BLaER1 (cell line): ENCODE measurements around the gene FOXP1.

Experiments
- H3K27ac ChIP-seq: shearing (Covaris generic); formaldehyde crosslinking; 2 replicates; pipeline ENCODE4 v1.8.1; 2022
- H3K27me3 ChIP-seq: shearing (Covaris generic); formaldehyde crosslinking; 2 replicates; pipeline ENCODE4 v1.8.1; 2022
- H3K36me3 ChIP-seq: shearing (Covaris generic); formaldehyde crosslinking; 2 replicates; pipeline ENCODE4 v1.8.1; 2022
- H3K4me1 ChIP-seq: shearing (Covaris generic); formaldehyde crosslinking; 2 replicates; pipeline ENCODE4 v1.8.1; 2022
- H3K4me2 ChIP-seq: shearing (Covaris generic); formaldehyde crosslinking; 2 replicates; pipeline ENCODE4 v1.8.1; 2022
- H3K4me3 ChIP-seq: shearing (Covaris generic); formaldehyde crosslinking; 2 replicates; pipeline ENCODE4 v1.8.1; 2022
- H3K9ac ChIP-seq: shearing (Covaris generic); formaldehyde crosslinking; 2 replicates; pipeline ENCODE4 v1.8.1; 2022
- H3K9me3 ChIP-seq: shearing (Covaris generic); formaldehyde crosslinking; 2 replicates; pipeline ENCODE4 v1.8.1; 2022
- H4K20me1 ChIP-seq: shearing (Covaris generic); formaldehyde crosslinking; 2 replicates; pipeline ENCODE4 v1.8.1; 2022
- Cebpa-rat ChIP-seq: shearing (Covaris generic); IDR thresholded peaks from 2 replicates; pipeline ENCODE4 v1.8.1; 2022

Gene FOXP1

DNA sequence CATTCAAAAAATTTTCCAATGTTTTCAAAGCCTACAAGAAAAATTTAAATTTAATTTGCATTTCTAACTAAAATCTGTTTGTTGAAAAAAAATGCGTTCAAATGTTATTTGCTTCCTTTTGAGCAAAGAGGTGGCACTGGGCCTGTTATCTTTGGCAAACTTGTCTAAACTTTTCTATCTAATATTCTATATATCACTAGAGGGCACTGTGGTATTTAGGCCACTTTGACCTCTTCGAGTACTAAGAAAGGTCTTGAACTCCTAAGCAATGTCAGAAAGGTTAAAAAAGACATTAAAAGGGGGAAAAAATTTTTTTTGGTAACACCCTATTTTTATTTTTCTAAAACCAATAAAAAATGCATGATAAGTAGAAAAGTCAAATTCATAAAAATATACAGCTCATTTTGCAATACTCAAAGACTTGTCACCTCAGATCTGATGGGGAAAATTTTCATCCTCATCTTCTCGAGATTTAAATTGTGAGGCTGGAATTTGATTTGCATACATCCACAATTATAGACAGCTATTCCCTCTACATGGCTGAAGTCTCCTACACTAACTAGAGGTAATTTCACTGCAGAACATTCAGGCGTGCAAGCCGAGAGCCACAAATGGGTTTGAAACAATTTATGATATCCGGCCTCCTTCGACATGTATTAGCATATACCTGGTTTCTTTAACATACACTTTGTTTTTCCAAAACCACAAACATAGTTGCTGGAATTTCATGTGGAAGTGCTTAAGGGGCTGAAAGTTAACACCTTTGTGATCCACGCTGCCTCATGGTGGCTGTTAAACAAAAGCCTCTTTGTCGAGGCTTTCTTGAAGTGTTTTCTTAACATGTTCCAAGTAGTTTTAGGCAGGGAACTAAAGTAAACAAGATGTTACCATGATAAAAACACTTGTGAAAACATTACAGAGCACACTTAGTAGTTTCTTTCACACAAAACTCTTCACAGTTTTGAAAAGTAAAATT, 576.4 kb downstream of the FOXP1 start:
- no peak for TF ChIP-seq Cebpa-rat
- peaks cover 19% of the 10 kb centered on the region for H3K4me1 ChIP-seq
- no peaks in the 10 kb centered on the region for H3K36me3 ChIP-seq
- no peak overlapping the region for H3K27ac ChIP-seq
- H3K27me3 ChIP-seq = no peaks in the 10 kb centered on the region
- H4K20me1 ChIP-seq = no peaks in the 10 kb centered on the region; the same call in 1 of the 2 replicates
- no peaks in the 10 kb centered on the region for H3K9me3 ChIP-seq
- no peak overlapping the region for H3K4me2 ChIP-seq
- H3K9ac ChIP-seq = no peak overlapping the region
- no peak overlapping the region for H3K4me3 ChIP-seq

DNA sequence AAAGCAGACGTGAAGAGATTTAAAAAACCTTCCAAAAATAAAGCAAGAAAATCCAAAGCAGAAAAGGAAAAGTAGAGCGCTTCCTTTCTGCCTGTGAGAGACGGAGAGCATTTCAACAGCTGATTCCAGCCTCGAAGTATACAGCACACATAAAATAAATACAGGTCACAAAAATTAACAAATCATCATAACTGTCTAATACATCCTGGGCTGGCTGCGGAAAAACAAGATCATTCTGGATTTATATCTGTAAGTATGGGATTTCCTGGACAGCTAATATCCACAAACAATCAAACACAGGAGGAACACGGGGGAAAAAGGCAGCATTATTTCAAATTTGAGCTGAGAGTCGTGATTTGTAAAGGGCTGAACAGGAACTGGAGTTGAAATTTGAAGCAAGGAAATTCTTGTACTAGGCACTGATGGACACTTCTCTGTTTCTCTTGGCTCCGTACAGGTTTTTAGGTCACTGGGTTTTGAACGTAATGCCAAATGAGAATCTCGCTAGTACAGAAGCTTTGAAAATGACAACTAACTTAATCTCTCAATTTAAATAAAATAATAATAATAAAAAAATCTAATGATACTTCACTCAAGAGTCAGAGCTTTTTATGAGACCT, 577.7 kb downstream of the FOXP1 start:
- no peaks in the 10 kb centered on the region for H3K27me3 ChIP-seq
- H3K36me3 ChIP-seq = peaks cover 7% of the 10 kb centered on the region
- no peak overlapping the region for H3K4me3 ChIP-seq
- H3K4me1 ChIP-seq = peaks cover 7% of the 10 kb centered on the region
- no peak overlapping the region for H3K9ac ChIP-seq
- H3K9me3 ChIP-seq = no peaks in the 10 kb centered on the region
- no peak overlapping the region for H3K27ac ChIP-seq
- H4K20me1 ChIP-seq = no peaks in the 10 kb centered on the region; the same call in 1 of the 2 replicates
- no peak for TF ChIP-seq Cebpa-rat
- no peak overlapping the region for H3K4me2 ChIP-seq

DNA sequence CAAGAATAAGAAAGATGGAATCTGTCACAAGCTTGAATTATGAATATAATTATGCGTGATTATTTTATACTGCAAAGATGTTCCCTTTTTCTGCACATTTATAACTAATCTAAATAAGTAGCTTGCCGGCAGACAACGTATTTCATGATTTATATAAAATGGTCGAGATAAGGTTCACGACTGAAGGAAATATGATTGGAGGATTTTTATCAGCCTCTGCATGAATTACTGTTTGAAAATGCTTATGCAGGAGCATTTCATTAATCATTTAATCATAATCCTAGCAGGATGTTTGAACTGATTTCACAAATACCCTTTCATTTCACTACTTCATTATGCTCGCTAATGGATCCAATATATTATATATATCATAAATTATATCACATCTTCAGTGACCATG, 580.0 kb downstream of the FOXP1 start:
- Histone ChIP-seq H3K4me2 (no peak overlapping the region), H3K4me1 (peaks cover 2% of the 10 kb centered on the region; the same call in 1 of the 2 replicates), H3K27me3 (no peaks in the 10 kb centered on the region), H3K36me3 (peaks cover 12% of the 10 kb centered on the region), H3K9ac (no peak overlapping the region), H3K4me3 (no peak overlapping the region), H3K9me3 (no peaks in the 10 kb centered on the region), H3K27ac (no peak overlapping the region), H4K20me1 (no peaks in the 10 kb centered on the region; the same call in 1 of the 2 replicates)
- no peak for TF ChIP-seq Cebpa-rat

DNA sequence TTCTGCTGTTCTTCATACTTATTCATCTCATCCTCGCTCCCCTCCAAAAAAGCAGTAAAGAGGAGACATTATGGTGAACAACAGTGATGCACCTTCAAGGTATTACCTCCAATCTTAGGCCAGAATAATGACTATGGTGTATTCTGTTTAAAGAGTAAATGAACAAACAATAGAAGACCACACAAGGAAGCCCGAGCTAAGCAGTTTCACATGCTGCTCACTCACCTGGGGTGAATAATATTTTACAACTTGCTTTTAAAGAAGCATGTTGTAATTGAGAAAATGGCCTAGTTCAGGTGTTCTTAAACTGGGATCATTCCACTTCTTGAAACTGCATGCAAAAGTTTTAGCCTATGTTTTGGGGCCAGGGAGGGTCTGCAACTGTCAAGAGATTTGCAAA, 581.2 kb downstream of the FOXP1 start:
- TF ChIP-seq Cebpa-rat = no peak
- no peaks in the 10 kb centered on the region for H3K4me1 ChIP-seq
- no peaks in the 10 kb centered on the region for H3K27me3 ChIP-seq
- no peak overlapping the region for H3K9ac ChIP-seq
- H3K4me3 ChIP-seq = no peak overlapping the region
- H3K27ac ChIP-seq = no peak overlapping the region
- H3K9me3 ChIP-seq = no peaks in the 10 kb centered on the region
- no peaks in the 10 kb centered on the region; the same call in 1 of the 2 replicates for H4K20me1 ChIP-seq
- no peak overlapping the region for H3K4me2 ChIP-seq
- peaks cover 20% of the 10 kb centered on the region for H3K36me3 ChIP-seq

DNA sequence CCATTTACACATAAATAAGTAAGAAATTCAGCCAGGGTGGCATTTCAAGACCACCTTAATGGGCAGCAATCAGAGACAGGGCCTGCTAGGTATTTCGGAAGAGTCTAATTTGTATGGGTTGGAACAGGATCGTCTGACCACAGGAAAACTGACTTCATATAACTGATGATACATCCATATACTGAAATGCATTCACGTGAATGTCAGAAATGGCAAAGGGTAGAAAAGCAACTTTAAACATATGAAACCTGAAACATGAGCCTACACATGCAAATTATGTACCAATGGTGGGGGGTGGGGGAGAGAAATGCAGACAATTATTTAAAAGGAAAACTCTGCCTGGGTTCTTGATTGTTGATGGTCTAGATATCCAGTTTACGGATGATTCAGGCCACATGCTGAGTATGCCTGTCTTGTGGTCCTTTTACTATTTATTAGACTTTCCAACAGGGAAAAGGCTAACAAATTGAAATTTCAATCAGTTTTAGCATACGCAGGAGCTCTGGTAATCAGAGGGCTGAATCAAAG, 582.2 kb downstream of the FOXP1 start:
- Histone ChIP-seq H4K20me1 (no peaks in the 10 kb centered on the region; the same call in 1 of the 2 replicates), H3K9ac (no peak overlapping the region), H3K4me1 (no peaks in the 10 kb centered on the region), H3K4me2 (no peak overlapping the region), H3K36me3 (peaks cover 27% of the 10 kb centered on the region), H3K27me3 (no peaks in the 10 kb centered on the region), H3K4me3 (no peak overlapping the region), H3K27ac (no peak overlapping the region), H3K9me3 (no peaks in the 10 kb centered on the region)
- TF ChIP-seq Cebpa-rat = no peak

DNA sequence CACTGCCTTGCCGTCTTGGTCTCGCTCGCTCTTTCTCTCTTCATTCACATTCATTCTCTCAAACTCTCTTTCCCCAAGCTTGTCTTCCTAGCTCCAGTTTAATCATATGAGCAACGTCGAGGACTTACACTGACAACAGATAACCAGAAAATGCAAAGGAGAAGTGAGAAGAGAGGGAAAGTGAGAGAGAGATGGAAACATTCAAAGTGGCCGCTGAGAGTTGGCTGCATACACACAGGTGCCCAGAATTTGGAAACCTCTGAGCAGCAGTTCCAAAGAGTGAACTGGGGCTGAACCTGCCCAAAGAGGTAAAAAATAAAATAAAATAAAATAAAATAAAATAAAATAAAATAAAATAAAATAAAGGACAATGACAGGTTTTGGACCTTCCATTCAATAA, 583.0 kb downstream of the FOXP1 start:
- Histone ChIP-seq H3K4me2 (no peak overlapping the region), H3K9ac (no peak overlapping the region)

DNA sequence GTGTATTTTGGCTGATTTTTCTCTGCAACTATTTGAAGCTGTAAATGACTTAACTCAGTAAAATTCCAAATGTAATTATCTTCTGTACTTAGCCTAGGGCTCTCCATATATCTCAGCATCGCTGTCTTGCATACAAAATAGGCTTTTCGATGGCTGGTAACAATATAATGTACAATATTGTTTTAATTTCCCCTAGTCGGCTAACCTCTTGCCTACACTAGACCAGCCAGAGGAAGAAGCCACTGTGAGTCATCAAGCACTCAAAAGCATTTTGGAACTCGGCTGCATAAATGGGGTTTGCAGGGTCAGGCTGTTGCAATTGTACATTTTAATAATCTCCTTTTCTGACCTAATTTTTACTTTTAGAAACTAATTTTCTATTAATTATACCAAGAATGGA, 583.8 kb downstream of the FOXP1 start:
- H4K20me1 ChIP-seq = no peaks in the 10 kb centered on the region; the same call in 1 of the 2 replicates
- no peak overlapping the region for H3K4me2 ChIP-seq
- no peak overlapping the region for H3K27ac ChIP-seq
- H3K4me1 ChIP-seq = no peaks in the 10 kb centered on the region
- no peak overlapping the region for H3K9ac ChIP-seq
- H3K36me3 ChIP-seq = peaks cover 37% of the 10 kb centered on the region
- no peak overlapping the region for H3K4me3 ChIP-seq
- no peaks in the 10 kb centered on the region for H3K27me3 ChIP-seq
- no peak for TF ChIP-seq Cebpa-rat
- H3K9me3 ChIP-seq = no peaks in the 10 kb centered on the region

More for the DNA sequence above, 583.0 kb downstream of the FOXP1 start:
- H3K4me1 ChIP-seq = no peaks in the 10 kb centered on the region
- TF ChIP-seq Cebpa-rat = no peak
- H3K9me3 ChIP-seq = no peaks in the 10 kb centered on the region
- no peak overlapping the region for H3K4me3 ChIP-seq
- no peaks in the 10 kb centered on the region; the same call in 1 of the 2 replicates for H4K20me1 ChIP-seq
- peaks cover 33% of the 10 kb centered on the region for H3K36me3 ChIP-seq
- no peaks in the 10 kb centered on the region for H3K27me3 ChIP-seq
- no peak overlapping the region for H3K27ac ChIP-seq

DNA sequence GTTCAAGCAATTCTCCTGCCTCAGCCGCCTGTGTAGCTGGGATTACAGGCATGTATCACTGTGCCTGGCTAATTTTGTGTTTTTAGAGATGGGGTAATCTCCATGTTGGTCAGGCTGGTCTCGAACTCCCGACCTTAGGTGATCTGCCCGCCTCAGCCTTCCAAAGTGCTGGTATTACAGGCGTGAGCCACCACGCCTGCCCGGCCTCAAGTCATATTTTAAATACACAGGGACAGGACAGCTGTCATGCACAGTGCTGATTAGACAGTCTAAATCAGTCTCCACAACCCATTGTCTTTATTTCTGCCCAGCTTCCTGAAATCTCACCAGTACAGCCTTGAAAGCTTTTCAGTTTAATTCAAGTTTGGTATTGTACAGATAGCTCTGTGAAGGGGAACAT, 587.4 kb downstream of the FOXP1 start:
- Histone ChIP-seq H3K4me2 (no peak overlapping the region), H3K27ac (no peak overlapping the region), H3K4me1 (no peaks in the 10 kb centered on the region), H3K9me3 (no peaks in the 10 kb centered on the region), H3K9ac (no peak overlapping the region), H3K27me3 (no peaks in the 10 kb centered on the region), H3K36me3 (peaks cover 66% of the 10 kb centered on the region), H3K4me3 (no peak overlapping the region), H4K20me1 (no peaks in the 10 kb centered on the region)
- TF ChIP-seq Cebpa-rat = no peak

DNA sequence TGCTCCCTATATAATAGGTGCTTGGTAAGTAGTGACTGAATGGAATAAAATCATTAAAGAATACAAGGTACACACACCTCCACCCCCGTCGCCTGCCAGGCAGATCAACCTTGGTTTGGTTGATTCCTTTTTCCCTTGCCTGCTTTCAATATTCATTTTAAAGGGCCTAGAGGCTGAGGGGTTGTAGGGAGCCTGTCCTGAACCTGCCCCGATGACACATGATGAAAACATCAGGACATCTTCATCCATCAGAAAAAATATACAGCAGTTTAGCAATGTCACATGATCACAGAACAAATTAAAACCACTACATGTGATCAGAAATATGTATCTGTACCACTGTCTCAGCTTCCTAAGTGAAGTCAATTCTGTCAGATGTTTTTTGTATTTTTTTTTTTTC, 588.9 kb downstream of the FOXP1 start:
- peaks cover 59% of the 10 kb centered on the region for H3K36me3 ChIP-seq

More for the DNA sequence above, 588.9 kb downstream of the FOXP1 start:
- H4K20me1 ChIP-seq = no peaks in the 10 kb centered on the region
- no peak for TF ChIP-seq Cebpa-rat
- no peak overlapping the region for H3K27ac ChIP-seq
- H3K27me3 ChIP-seq = no peaks in the 10 kb centered on the region
- no peak overlapping the region for H3K9ac ChIP-seq
- no peak overlapping the region for H3K4me2 ChIP-seq
- H3K4me3 ChIP-seq = no peak overlapping the region
- no peaks in the 10 kb centered on the region for H3K4me1 ChIP-seq
- peaks cover 4% of the 10 kb centered on the region; the same call in 1 of the 2 replicates for H3K9me3 ChIP-seq
